K562 (cell line): Measurements from ENCODE around the gene CPLX3. TPM values are rescaled to one million over a fixed set of nuclear protein-coding genes. Genes with fewer than 3 reads are reported as not detected.

Experiments
- ATAC-seq: fragments of 200-7000 bp; cut with Tn5 transposase; 3 replicates; pipeline ENCODE4 v1.9.1; 2020; ENCODE audit warnings: moderate library complexity
- BruUV-seq: library from RNA; stranded (reverse); fragments of 400-500 nt; replicated peaks from 2 replicates; lab custom pipeline; 2021; lab: Mats Ljungman, UMichigan
- CTCF ChIA-PET: fragments of 300-600 bp; formaldehyde crosslinking; extraction: SDS; loops from one replicate; lab custom pipeline; 2021; ENCODE audit warnings: low intra/inter-chr PET ratio; lab: Yijun Ruan, JAX
- POLR2A ChIA-PET: fragments of 300-600, 350-650 bp; sonication (Branson Sonifier 250); formaldehyde crosslinking; extraction: SDS; loops from one replicate; lab custom pipeline; 2021; ENCODE audit warnings: antibody characterized with exemption, inconsistent platforms; lab: Yijun Ruan, JAX
- DNase-seq, 4 experiments: peaks; one replicate each; pipeline versions ENCODE4 v3.0.0 to v3.0.0-alpha.2; 2011 to 2018; ENCODE audit warnings: low spot score in 3 of 4, mixed read lengths in 3 of 4; ENCODE audit errors: extremely low read depth in 1 of 4
- FAIRE-seq: peaks from 2 replicates; lab custom pipeline; 2011; peaks lifted over from hg19 to GRCh38; lab: Jason Lieb, UNC
- H2AFZ ChIP-seq: 2 replicates; pipeline ENCODE4 v1.6.0; 2011; ENCODE audit warnings: low read depth, low read length, control low read depth, inconsistent platforms
- H3K27ac ChIP-seq: fragments of 200-600 bp; 3 replicates; pipeline ENCODE4 v1.8.0; 2011; ENCODE audit warnings: low read depth, mild to moderate bottlenecking, control low read depth, inconsistent platforms, low read length, moderate library complexity, mixed read lengths; ENCODE audit errors: extremely low read depth
- H3K27me3 ChIP-seq, 2 experiments: fragments of 300-600 bp in 1 of 2; 2 replicates in 1 of 2; 3 replicates in 1 of 2; pipeline versions ENCODE4 v1.6.0 to v1.8.0; 2011; ENCODE audit warnings: inconsistent platforms in 2 of 2, low read length in 2 of 2, mild to moderate bottlenecking in 1 of 2, mixed read lengths in 1 of 2, moderate library complexity in 1 of 2; ENCODE audit not compliant: control insufficient read depth in 2 of 2, insufficient read depth in 2 of 2
- H3K36me3 ChIP-seq: fragments of 300-600 bp; 3 replicates; pipeline ENCODE4 v1.8.0; 2011; ENCODE audit warnings: mild to moderate bottlenecking, low read length, inconsistent platforms; ENCODE audit not compliant: control insufficient read depth, insufficient read depth
- H3K4me1 ChIP-seq, 2 experiments: fragments of 200-600 bp in 1 of 2; replicated peaks in 1 of 2; 2 replicates in 1 of 2; 3 replicates in 1 of 2; pipeline versions ENCODE4 v1.5.1 to v1.8.0; 2011; ENCODE audit warnings: inconsistent platforms in 2 of 2, low read length in 2 of 2, mild to moderate bottlenecking in 1 of 2, mixed read lengths in 1 of 2, moderate library complexity in 1 of 2; ENCODE audit not compliant: control insufficient read depth in 2 of 2, insufficient read depth in 2 of 2
- H3K4me2 ChIP-seq: 2 replicates; pipeline ENCODE4 v1.6.1; 2011; ENCODE audit warnings: low read length, control low read depth, inconsistent platforms, mixed read lengths; ENCODE audit not compliant: insufficient read depth
- H3K4me3 ChIP-seq: fragments of 200-600 bp; sonication (generic), shearing (Covaris generic); 2 replicates; pipeline ENCODE4 v1.5.1; 2016; ENCODE audit warnings: control low read depth, inconsistent platforms
- H3K79me2 ChIP-seq: fragments of 200-600 bp; 3 replicates; pipeline ENCODE4 v1.8.0; 2011; ENCODE audit warnings: low read length, inconsistent platforms; ENCODE audit not compliant: control insufficient read depth, insufficient read depth
- H3K9ac ChIP-seq, 2 experiments: 2 replicates each; pipeline versions ENCODE4 v1.6.0 to v1.6.1; 2011; ENCODE audit warnings: low read depth in 2 of 2, low read length in 2 of 2, control low read depth in 1 of 2, inconsistent platforms in 1 of 2, mild to moderate bottlenecking in 1 of 2, mixed read lengths in 1 of 2; ENCODE audit not compliant: insufficient read depth in 1 of 2
- H3K9me1 ChIP-seq: one replicate; pipeline ENCODE4 v1.6.0; 2011; ENCODE audit warnings: inconsistent platforms, mild to moderate bottlenecking, low read length, moderate library complexity; ENCODE audit not compliant: control insufficient read depth, insufficient read depth
- H3K9me3 ChIP-seq: replicated peaks from 2 replicates; pipeline ENCODE4 v1.5.1; 2011; ENCODE audit warnings: low read depth, low read length, inconsistent platforms; ENCODE audit not compliant: control insufficient read depth, insufficient read depth
- H4K20me1 ChIP-seq: replicated peaks from 2 replicates; pipeline ENCODE4 v1.6.1; 2011; ENCODE audit warnings: low read length, inconsistent platforms, mixed read lengths; ENCODE audit not compliant: control insufficient read depth, insufficient read depth
- CREB1 ChIP-seq, 2 experiments: sonication (generic) in 1 of 2; formaldehyde crosslinking in 1 of 2; IDR thresholded peaks; 2 replicates each; pipeline versions ENCODE4 v1.6.1 to v1.8.0; 2012 to 2022; ENCODE audit warnings: inconsistent platforms in 1 of 2, mild to moderate bottlenecking in 1 of 2, missing genetic modification reagents in 1 of 2, moderate library complexity in 1 of 2
- DIDO1 ChIP-seq: fragments of 450-650 bp; IDR thresholded peaks from 2 replicates; pipeline ENCODE4 v1.6.1; 2016; ENCODE audit warnings: low read depth, missing biosample characterization, missing genetic modification characterization
- FOXM1 ChIP-seq, 2 experiments: fragments of 450-650 bp in 1 of 2; sonication (generic) in 1 of 2; formaldehyde crosslinking in 1 of 2; IDR thresholded peaks; 2 replicates each; pipeline versions ENCODE4 v1.6.1 to v1.9.0; 2017 to 2022; ENCODE audit warnings: low read depth in 2 of 2, mild to moderate bottlenecking in 2 of 2, missing genetic modification reagents in 1 of 2, moderate library complexity in 1 of 2
- FOXO4 ChIP-seq: fragments of 450-650 bp; formaldehyde crosslinking; IDR thresholded peaks from 2 replicates; pipeline ENCODE4 v1.4.0; 2020; ENCODE audit warnings: mild to moderate bottlenecking, moderate library complexity
- MITF ChIP-seq: IDR thresholded peaks from 2 replicates; pipeline ENCODE4 v1.6.1; 2014; ENCODE audit warnings: antibody characterized with exemption
- PBX2 ChIP-seq, 2 experiments: IDR thresholded peaks in 1 of 2; conservative IDR thresholded peaks in 1 of 2; 2 replicates each; pipeline ENCODE4 v1.6.1; 2016; ENCODE audit warnings: low read depth in 2 of 2, mild to moderate bottlenecking in 1 of 2, missing compliant biosample characterization in 1 of 2, missing genetic modification characterization in 1 of 2, moderate library complexity in 1 of 2
- SAP30 ChIP-seq: fragments of 200-600 bp; sonication (generic); IDR thresholded peaks from 2 replicates; pipeline ENCODE4 v1.6.1; 2012; ENCODE audit warnings: borderline replicate concordance, low read depth, mild to moderate bottlenecking, moderate library complexity, low read length, control low read depth, inconsistent platforms; ENCODE audit not compliant: insufficient read depth, poor library complexity, severe bottlenecking
- ZNF212 ChIP-seq: fragments of 450-650 bp; formaldehyde crosslinking; IDR thresholded peaks from 2 replicates; pipeline ENCODE4 v1.4.0; 2020; ENCODE audit warnings: mild to moderate bottlenecking
- ZNF778 ChIP-seq: fragments of 450-650 bp; formaldehyde crosslinking; IDR thresholded peaks from 2 replicates; pipeline ENCODE4 v1.4.0; 2020; ENCODE audit warnings: mild to moderate bottlenecking, moderate library complexity
- WGBS: fragments of 100-300 bp; shearing (Covaris generic); methylation state at CpG from one replicate; pipeline ENCODE4 v1.1.6; 2016; ENCODE audit warnings: low coverage, mixed read lengths; ENCODE audit not compliant: insufficient coverage; ENCODE audit errors: missing lambda C conversion rate; 5-methylcytosine and 5-hydroxymethylcytosine counted together
- in situ Hi-C: fragments of 300-500 bp; cut with MboI; formaldehyde crosslinking; loops from 4 replicates; pipeline ENCODE4 v1.15.0; 2018; ENCODE audit warnings: inconsistent platforms, mixed read lengths
- intact Hi-C: fragments of 100-400 bp; cut with micrococcal nuclease; formaldehyde crosslinking; loops from 2 replicates; pipeline ENCODE4 v1.14.2; 2022
- polyA plus RNA-seq, 8 experiments: library from polyadenylated mRNA; depleted of rRNA in 4 of 8; stranded (reverse) in 5 of 8; unstranded in 3 of 8; fragments of >200 nt; fragmentation: Nextera tagmentation in 2 of 8; fragmentation: Illumina TruSeq in 1 of 8; extraction: Ambion mirVana in 2 of 8; extraction: Trizol in 1 of 8; gene quantifications; 2 replicates each; pipeline versions ENCODE4 v1.2.1 to v1.2.3, GENCODE V29; 2011 to 2014; ENCODE audit warnings: inconsistent platforms in 1 of 8, missing spikeins in 1 of 8
- total RNA-seq, 7 experiments: library from RNA; depleted of rRNA in 6 of 7; stranded (reverse); fragments of >200 nt in 6 of 7; fragmentation: Illumina TruSeq in 2 of 7; extraction: Trizol in 2 of 7; gene quantifications; 2 replicates each; pipeline versions ENCODE4 v1.2.1 to v1.2.3, GENCODE V29; 2011 to 2021; ENCODE audit warnings: low replicate concordance in 1 of 7

CPLX3 gene
- total and polyA plus RNA-seq, 9 of the 15 experiments (the other 6 are each of a cell fraction or from before 2014, with no cell fraction given): not detected

- in situ Hi-C loops: no loop called here
- FAIRE-seq: no peak
- no peak for TF ChIP-seq MITF
- TF ChIP-seq FOXO4 (CRISPR knock-in tag): no peak
- TF ChIP-seq PBX2 (CRISPR knock-in tag; IDR thresholded peaks at IDR 0.05; ENCODE audit: low read depth): no peak
- no peak for TF ChIP-seq PBX2 (tag; conservative IDR thresholded peaks at IDR 0.05; ENCODE audit: low read depth)
- no peak for TF ChIP-seq ZNF778 (CRISPR knock-in tag)
- no peak for TF ChIP-seq CREB1 (IDR thresholded peaks at IDR 0.05)
- TF ChIP-seq CREB1 (CRISPR knock-in tag; IDR thresholded peaks at IDR 0.05): no peak
- TF ChIP-seq SAP30: no peak
- no peak for TF ChIP-seq ZNF212 (CRISPR knock-in tag)
- no peak for TF ChIP-seq FOXM1 (IDR thresholded peaks at IDR 0.05; ENCODE audit: low read depth)
- no peak for TF ChIP-seq FOXM1 (CRISPR knock-in tag; IDR thresholded peaks at IDR 0.05; ENCODE audit: low read depth)
- TF ChIP-seq DIDO1 (tag): no peak
Observed at GRCh38 chr15:74779162-74779648, 47.2 kb upstream of the CPLX3 start.

More at GRCh38 chr15:74779162-74779648, 47.2 kb upstream of the CPLX3 start:
- Histone ChIP-seq H3K4me2 (no peak overlapping the region), H3K79me2 (peaks cover 22% of the 10 kb centered on the region), H4K20me1 (no peaks in the 10 kb centered on the region; the same call in 1 of the 2 replicates), H3K9me1 (peaks cover 4% of the 10 kb centered on the region), H3K4me1 (peaks cover 43 to 62% of the 10 kb centered on the region in 2 experiments), H3K9me3 (no peaks in the 10 kb centered on the region), H3K27ac (no peak overlapping the region), H3K4me3 (no peak overlapping the region), H3K9ac (no peak overlapping the region), H3K36me3 (no peaks in the 10 kb centered on the region), H2AFZ (0 out of 2 replicates have a peak overlapping the region, but pooled peaks have one; percentile 1), H3K27me3 (no peaks in the 10 kb centered on the region)
- CTCF ChIA-PET: interaction anchor here (0.7 kb wide), 2 partner anchors 17 to 1384 kb away, joined by 3 read pairs; no protein-coding TSS in a partner anchor
- ATAC-seq (no peak), DNase-seq (no peak)
- BruUV-seq: no TSS peak
- intact Hi-C loops: loop anchor here (10.0 kb wide), 1 partner anchor 426 kb away; the partner anchor contains the start of gene C15orf39
- 61% methylated on average over 7 of the region's 7 CpGs for WGBS
- POLR2A ChIA-PET: interaction anchor here (0.6 to 1.7 kb wide), 3 partner anchors 9 to 410 kb away, joined by 3 to 8 read pairs (median 3); no protein-coding TSS in a partner anchor
